Measurements from ENCODE around the gene RFX4. TPM values are rescaled to one million over a fixed set of nuclear protein-coding genes. Genes with fewer than 3 reads are reported as not detected.

RFX4 gene
- total RNA-seq, 6 experiments from 2014 or later: not detected

DNA sequence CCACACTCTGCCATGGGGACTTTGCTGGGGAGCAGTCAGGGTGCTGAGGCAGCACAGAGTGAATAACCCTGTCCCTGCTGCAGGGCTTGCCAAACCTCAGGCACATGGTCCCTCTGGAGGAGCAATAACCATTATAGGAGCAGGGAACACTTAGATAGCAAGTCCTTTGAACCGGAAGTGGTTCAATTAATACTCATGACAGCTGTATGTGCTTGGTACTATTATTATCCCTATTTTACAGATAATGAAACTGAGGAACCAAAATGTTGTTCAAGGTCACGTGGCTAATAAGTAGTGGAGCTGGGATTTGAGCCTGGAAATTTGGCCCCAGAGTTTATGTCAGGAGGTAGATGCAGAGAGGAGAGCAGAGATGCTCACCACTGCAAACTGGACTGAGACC is 49.0 kb downstream of the RFX4 start:
- H3K27me3 Mint-ChIP-seq (ENCODE audit: insufficient read depth): peaks cover 20% of the 10 kb centered on the region
- no peak overlapping the region for H3K27ac Mint-ChIP-seq
- DNase-seq: no peak
- TF ChIP-seq, protein P1, sequence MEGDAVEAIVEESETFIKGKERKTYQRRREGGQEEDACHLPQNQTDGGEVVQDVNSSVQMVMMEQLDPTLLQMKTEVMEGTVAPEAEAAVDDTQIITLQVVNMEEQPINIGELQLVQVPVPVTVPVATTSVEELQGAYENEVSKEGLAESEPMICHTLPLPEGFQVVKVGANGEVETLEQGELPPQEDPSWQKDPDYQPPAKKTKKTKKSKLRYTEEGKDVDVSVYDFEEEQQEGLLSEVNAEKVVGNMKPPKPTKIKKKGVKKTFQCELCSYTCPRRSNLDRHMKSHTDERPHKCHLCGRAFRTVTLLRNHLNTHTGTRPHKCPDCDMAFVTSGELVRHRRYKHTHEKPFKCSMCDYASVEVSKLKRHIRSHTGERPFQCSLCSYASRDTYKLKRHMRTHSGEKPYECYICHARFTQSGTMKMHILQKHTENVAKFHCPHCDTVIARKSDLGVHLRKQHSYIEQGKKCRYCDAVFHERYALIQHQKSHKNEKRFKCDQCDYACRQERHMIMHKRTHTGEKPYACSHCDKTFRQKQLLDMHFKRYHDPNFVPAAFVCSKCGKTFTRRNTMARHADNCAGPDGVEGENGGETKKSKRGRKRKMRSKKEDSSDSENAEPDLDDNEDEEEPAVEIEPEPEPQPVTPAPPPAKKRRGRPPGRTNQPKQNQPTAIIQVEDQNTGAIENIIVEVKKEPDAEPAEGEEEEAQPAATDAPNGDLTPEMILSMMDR (IDR thresholded peaks at IDR 0.05): no peak
- no peaks in the 10 kb centered on the region for H3K36me3 Mint-ChIP-seq (ENCODE audit: low read depth)
- no peaks in the 10 kb centered on the region for H3K9me3 Mint-ChIP-seq
- H3K4me1 Mint-ChIP-seq (ENCODE audit: low read depth): peaks cover 9% of the 10 kb centered on the region
- no peak overlapping the region for H3K4me3 Mint-ChIP-seq

DNA sequence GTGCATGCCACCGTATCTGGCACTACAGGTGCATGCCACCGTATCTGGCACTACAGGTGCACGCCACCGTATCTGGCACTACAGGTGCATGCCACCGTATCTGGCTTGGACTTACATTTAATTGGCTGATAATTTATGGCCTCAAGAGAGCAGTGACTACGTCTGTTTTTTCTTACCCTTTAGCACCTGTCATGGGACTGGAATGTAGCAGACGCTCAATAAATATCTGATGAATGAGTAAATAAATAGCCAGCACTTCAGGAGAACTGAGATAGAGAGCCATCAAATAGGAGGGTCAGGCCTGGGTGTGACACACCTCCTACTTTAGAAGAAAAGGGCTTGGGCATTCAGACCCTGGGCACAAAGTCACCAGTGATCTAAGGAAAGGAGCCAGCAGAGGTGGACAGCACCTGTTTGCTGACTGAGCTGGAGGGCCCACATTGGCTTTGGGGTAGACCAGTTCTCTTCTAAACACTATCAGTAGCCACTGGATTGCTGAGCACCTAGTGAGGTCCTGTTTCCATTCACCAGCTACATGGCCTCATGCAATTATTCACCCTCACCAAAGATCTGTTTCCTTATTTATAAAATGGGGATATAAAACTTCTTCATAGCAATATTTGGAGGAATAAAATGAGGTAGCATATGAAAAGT is 50.1 kb downstream of the RFX4 start:
- TF ChIP-seq, protein P1 (IDR thresholded peaks at IDR 0.05): no peak
- H3K9me3 Mint-ChIP-seq: no peaks in the 10 kb centered on the region
- no peaks in the 10 kb centered on the region for H3K36me3 Mint-ChIP-seq (ENCODE audit: low read depth)
- H3K27ac Mint-ChIP-seq: no peak overlapping the region
- peaks cover 9% of the 10 kb centered on the region for H3K4me1 Mint-ChIP-seq (ENCODE audit: low read depth)
- no peak overlapping the region for H3K4me3 Mint-ChIP-seq
- no peak for DNase-seq
- peaks cover 18% of the 10 kb centered on the region for H3K27me3 Mint-ChIP-seq (ENCODE audit: insufficient read depth)

DNA sequence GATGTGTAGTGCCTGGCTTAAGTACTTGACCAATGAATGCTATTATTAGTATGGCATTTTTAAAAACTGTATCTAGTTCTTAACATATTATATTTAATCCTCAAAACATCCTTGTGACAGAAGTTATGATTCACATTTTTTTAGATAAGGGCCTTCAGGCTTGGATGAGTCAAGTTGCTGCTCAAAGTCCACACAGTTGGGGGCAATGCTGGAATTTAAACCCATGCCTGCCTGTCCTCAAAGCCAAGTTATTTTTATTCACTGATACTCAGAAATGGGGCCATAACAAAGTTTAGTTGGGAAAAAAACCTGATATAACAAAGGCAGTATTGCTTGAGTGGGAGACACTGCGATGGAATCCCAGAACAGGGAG is 50.6 kb downstream of the RFX4 start:
- H3K27me3 Mint-ChIP-seq (ENCODE audit: insufficient read depth): peaks cover 18% of the 10 kb centered on the region
- no peak for DNase-seq
- TF ChIP-seq, protein P1 (IDR thresholded peaks at IDR 0.05): no peak
- no peak overlapping the region for H3K27ac Mint-ChIP-seq
- no peak overlapping the region for H3K4me3 Mint-ChIP-seq
- H3K36me3 Mint-ChIP-seq (ENCODE audit: low read depth): no peaks in the 10 kb centered on the region
- H3K9me3 Mint-ChIP-seq: no peaks in the 10 kb centered on the region
- H3K4me1 Mint-ChIP-seq (ENCODE audit: low read depth): peaks cover 9% of the 10 kb centered on the region

DNA sequence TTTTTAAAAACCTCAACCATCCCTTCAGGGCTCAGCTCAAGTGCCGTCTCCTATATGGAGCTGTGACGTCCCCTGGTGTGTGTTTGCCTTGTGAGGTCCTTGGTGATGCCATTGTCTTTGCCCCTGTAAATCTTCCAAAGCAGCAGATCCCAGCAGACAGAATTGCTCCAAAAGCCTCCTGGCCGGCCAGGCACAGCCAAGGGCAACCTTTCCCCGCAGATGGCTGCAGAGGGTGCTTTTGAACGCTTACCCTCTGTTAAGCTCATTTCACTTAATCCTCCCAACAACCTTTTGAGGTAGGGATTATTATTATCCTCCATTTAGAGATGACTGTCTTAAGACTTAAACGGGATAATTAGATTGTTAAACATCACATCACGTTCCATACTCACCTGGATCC is 51.4 kb downstream of the RFX4 start:
- DNase-seq: no peak
- peaks cover 18% of the 10 kb centered on the region for H3K27me3 Mint-ChIP-seq (ENCODE audit: insufficient read depth)
- no peak overlapping the region for H3K27ac Mint-ChIP-seq
- no peak overlapping the region for H3K4me3 Mint-ChIP-seq
- H3K9me3 Mint-ChIP-seq: no peaks in the 10 kb centered on the region
- H3K4me1 Mint-ChIP-seq (ENCODE audit: low read depth): peaks cover 9% of the 10 kb centered on the region
- no peaks in the 10 kb centered on the region for H3K36me3 Mint-ChIP-seq (ENCODE audit: low read depth)
- TF ChIP-seq, protein P1 (IDR thresholded peaks at IDR 0.05): no peak

DNA sequence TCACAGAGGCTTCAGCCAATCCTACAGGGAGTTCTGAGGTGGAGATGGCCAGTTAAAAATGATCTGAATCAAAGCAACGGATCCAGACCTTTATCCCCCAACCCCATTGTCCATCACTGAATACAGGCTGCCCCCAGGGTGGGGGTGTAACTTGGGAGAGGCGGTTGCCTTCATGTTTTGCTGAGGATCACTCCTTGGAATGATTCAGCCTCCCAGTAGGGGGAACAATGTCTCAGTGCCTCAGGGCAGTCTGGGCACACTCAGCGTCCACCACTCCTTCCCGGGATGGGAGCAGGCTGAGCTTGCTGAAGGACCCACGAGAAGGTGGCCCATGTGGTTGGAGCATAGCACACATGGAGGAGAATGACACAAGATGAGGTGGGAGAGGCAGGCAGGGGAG is 60.2 kb downstream of the RFX4 start:
- Mint-ChIP-seq H3K27ac (no peak overlapping the region), H3K27me3 (ENCODE audit: insufficient read depth) (peaks cover 3% of the 10 kb centered on the region), H3K4me1 (ENCODE audit: low read depth) (peaks cover 8% of the 10 kb centered on the region), H3K36me3 (ENCODE audit: low read depth) (no peaks in the 10 kb centered on the region), H3K9me3 (no peaks in the 10 kb centered on the region), H3K4me3 (peak overlapping the region; percentile 32; the same call in 1 of the 2 replicates)
- TF ChIP-seq, protein P1 (IDR thresholded peaks at IDR 0.05): no peak
- DNase-seq: no peak
